HG03097 (cell line): ENCODE measurements around the gene CAPN5.

Experiments used
- ATAC-seq: cut with Tn5 transposase; IDR thresholded peaks from one replicate; pipeline ENCODE4 v1.9.1; 2021; ENCODE audit not compliant: unreplicated experiment, low FRiP score

The CAPN5 gene

GRCh38 chr11:77081381-77081851 lies 14.6 kb downstream of the CAPN5 start:
- ATAC-seq = no peak

- ATAC-seq = no peak
Measured at GRCh38 chr11:77081976-77082836, 15.4 kb downstream of the CAPN5 start.

GRCh38 chr11:77082838-77083565 lies 16.2 kb downstream of the CAPN5 start:
- no peak for ATAC-seq

GRCh38 chr11:77083566-77084245 lies 16.9 kb downstream of the CAPN5 start:
- no peak for ATAC-seq

GRCh38 chr11:77084581-77085191 lies 17.9 kb downstream of the CAPN5 start:
- ATAC-seq = no peak

GRCh38 chr11:77085652-77086051 lies 18.9 kb downstream of the CAPN5 start:
- ATAC-seq = no peak

- no peak for ATAC-seq
Measured at GRCh38 chr11:77086521-77087472, 20.0 kb downstream of the CAPN5 start.

- ATAC-seq = no peak
Measured at GRCh38 chr11:77087723-77088225, 21.0 kb downstream of the CAPN5 start.

- no peak for ATAC-seq
Measured at GRCh38 chr11:77088236-77089003, 21.6 kb downstream of the CAPN5 start.

- no peak for ATAC-seq
Measured at GRCh38 chr11:77089004-77089545, 22.3 kb downstream of the CAPN5 start.

GRCh38 chr11:77090046-77090372 lies 23.2 kb downstream of the CAPN5 start:
- ATAC-seq = no peak

- no peak for ATAC-seq
Measured at GRCh38 chr11:77090373-77091111, 23.8 kb downstream of the CAPN5 start.

GRCh38 chr11:77091146-77091940 lies 24.6 kb downstream of the CAPN5 start:
- no peak for ATAC-seq

GRCh38 chr11:77092382-77092781 lies 25.6 kb downstream of the CAPN5 start:
- ATAC-seq = no peak

- ATAC-seq = no peak
Measured at GRCh38 chr11:77093056-77093891, 26.5 kb downstream of the CAPN5 start.
